RCC 7860 (cell line): Measurements from ENCODE around the gene PHF5A.
"Not testable (repeated sequence)": the region's sequence is repeated elsewhere in the genome, so short reads cannot be mapped to it uniquely, and the experiment has no call there.

Source experiments
- DNase-seq: peaks from one replicate; pipeline ENCODE4 v3.0.0-alpha.2; 2015; ENCODE audit warnings: low spot score
- FAIRE-seq: peaks from 2 replicates; lab custom pipeline; 2012; peaks lifted over from hg19 to GRCh38; lab: Jason Lieb, UNC

The PHF5A gene

DNA sequence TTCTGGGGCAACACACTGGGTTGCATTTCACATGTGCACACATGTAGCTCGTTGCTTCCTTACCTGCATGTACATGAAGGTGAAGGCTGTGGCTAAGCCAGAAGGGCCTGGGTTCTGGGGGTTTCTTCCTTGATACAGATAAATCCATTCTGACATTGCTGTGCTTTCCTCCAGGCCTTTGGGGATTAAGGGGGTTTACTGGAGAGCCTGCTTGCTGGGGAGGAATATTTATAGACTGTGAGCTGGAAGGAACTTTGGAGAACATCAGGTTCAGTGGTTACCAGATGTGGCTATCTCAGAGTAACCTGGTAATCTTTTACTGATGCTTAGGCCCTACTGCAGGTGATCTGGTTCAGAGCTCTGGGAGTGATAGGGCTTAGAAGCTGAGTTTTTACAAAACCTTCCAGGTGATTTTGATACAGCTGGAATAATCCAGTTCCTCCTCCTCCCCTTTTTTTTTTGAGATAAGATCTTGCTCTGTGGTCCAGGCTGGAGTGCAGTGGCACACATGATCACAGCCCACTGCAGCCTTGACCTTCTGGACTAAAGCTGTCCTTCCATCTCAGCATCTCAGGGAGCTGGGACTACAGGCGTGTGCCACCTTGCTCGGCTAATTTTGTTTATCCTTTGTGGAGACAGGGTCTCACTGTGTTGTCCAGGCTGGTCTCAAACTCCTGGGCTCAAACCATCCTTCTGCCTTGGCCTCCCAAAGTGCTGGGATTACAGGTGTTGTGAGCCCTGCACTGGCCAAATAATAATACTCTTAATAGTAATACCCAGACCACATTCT is 20.3 kb upstream of the PHF5A start:
- no peak for DNase-seq
- no peak for FAIRE-seq

- FAIRE-seq (no peak), DNase-seq (no peak)
Measured at GRCh38 chr22:41488076-41488475, 19.6 kb upstream of the PHF5A start.

DNA sequence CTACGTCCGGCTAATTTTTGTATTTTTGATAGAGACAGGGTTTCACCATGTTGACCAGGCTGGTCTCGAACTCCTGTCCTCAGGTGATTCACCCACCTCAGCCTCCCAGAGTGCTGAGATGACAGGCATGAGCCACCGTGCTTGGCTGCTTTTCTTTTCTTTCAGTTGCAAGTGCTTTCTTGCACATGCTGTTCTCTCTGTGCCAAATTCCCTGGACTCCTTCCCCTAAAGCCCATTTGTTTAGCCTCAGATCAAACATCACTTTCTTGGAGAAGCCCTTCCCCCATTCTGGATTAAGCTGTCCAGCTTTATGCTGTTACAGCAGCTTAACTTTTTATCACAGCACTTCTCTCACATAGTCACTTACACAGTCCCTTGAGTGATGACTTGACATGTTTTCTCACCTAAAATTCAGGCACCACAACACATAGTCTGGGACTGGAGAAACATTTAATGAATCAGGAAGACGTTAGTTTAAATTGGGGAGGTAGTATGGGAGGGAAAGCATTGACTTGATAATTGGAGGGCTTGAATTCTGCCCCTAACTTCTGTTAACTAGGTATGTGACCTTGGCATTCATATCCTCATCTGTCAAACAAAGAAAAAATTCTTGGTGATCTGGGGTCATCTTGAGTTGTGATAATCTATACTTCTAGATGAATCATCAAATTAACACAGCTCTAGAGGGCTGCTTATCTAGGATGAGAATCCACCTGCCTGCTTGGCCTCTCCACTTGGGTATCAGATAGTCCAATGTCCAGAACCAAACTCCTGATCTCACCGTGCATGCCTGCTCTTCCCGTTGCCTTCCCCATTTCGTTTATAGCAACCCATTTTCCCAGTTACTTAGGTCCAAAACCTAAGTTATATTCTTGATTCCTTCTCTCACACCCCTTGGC is 18.8 kb upstream of the PHF5A start:
- no peak for DNase-seq
- FAIRE-seq = no peak

- DNase-seq (no peak), FAIRE-seq (no peak)
Measured at GRCh38 chr22:41485033-41485432, 16.5 kb upstream of the PHF5A start.

GRCh38 chr22:41482319-41482935 is 13.9 kb upstream of the PHF5A start:
- FAIRE-seq (no peak), DNase-seq (peak; percentile 35)

DNA sequence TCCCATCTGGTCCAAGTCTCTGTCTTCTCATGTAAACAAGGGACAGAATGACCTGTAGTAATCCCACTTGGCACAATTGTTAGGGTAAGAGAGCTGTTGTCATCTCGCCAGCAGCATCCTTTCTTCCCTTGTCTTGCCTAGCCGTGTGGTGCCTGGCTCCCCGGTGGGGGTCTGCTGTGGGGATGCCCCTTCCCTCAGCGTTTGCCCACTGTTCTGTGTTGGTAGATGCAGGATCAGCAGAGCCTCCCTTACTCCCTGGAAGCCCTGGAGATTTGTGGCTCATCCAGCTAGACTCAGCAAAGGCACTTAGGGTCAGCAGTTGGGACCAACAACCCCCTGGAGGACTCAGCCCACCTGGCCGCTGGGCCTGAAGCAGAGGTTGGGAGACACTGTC is 13.4 kb upstream of the PHF5A start:
- DNase-seq (no peak), FAIRE-seq (no peak)

DNA sequence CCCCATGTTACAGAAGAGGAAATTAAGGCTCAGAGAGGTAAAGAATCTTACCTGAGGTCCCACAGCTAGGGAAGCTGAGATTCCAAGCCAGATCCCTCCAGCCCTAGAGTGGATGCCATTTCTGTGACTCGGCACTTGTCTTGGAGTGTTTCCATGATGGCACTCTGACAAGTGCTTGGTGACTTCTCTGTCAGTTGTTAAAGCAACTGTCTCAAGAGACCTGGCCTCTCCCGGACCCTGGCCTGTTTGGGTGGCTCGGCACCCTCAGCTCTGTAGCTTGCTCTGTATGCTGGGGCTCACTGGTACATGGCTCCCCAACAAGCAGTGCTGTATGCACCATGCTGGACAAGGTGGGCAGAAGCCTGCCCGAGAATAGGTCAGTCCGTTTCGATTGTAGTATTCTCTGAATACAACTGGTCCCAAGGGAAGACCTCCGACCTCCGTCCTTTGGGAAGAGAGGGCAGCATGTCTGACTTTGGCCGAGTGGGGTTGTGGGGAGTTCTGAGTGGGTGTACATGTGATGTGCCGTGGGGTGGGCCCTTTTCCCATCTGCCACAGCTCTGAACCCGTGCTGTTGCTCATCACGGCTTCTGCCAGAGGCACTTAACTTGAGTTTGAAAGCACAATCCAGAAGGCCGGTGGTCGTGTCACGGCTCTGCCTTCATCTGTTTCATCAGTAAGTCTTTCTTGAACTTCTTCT is 12.8 kb upstream of the PHF5A start:
- peak; percentile 16 for DNase-seq
- FAIRE-seq = no peak

GRCh38 chr22:41480397-41480735 is 11.9 kb upstream of the PHF5A start:
- no peak for FAIRE-seq
- no peak for DNase-seq

DNA sequence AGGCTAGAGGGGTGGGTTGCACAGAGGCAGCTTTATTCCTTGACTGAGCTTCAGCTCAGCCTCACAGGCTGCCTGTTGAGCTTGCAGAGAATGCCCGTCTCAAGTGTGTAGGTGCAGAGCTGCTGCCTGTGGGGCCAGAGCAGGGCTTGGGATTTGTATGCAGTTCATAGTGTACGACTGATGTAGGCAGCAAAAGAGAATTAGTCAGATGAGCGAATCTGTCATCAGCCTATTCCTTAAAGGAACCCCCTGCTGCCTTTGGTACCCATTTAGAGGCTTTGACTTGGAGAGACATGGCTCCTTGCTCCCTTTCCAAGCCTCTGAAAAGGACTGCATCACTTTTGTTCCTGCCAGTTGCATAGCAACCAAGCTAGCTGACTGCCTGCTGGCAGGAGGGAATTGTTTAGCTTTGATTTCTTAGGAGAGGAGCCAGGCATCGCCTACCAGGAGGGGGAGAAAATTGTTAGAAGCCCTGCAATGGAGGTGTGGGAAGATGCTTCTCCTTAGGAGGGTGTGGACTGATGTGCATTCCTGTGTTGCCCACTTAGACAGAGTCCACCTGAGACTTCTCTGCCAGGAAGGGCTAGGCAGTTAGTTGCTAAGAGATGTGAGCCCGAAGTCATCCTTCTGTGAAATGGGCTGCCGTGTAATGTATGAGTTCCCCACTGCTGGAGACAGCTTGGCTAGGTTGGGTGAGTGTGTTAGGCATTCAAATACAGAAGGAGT is 11.3 kb upstream of the PHF5A start:
- FAIRE-seq (no peak), DNase-seq (peak; percentile 6)

GRCh38 chr22:41478891-41479521 is 10.5 kb upstream of the PHF5A start:
- no peak for FAIRE-seq
- DNase-seq = no peak

GRCh38 chr22:41478473-41478872 is 10.0 kb upstream of the PHF5A start:
- no peak for DNase-seq
- FAIRE-seq = no peak

DNA sequence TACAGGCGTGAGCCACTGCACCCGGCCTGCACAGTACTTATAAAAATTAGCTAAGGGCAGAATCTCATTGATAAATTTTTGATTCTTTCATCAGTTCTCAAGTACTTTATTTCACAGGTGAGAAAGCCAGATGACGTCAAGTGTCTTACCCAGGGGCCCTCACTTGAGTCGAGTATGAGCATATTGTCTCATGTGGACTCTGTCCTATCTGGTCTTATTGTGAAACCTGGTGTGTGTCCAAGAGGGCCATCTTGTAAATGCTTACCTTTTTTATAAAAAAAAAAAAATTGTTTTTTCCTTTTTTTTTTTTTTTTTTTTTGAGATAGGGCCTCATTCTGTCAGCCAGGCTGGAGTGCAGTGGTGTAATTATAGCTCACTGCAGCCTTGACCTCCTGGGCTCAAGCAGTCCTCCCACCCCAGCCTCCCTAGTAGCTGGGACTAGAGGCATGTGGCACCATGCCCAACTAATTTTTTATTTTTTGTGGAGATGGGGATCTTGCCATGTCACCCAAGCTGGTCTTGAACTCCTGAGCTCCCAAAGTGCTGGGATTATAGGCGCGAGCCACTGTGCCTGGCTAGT is 6.5 kb upstream of the PHF5A start:
- FAIRE-seq = no peak
- no peak for DNase-seq

GRCh38 chr22:41471568-41471967 is 3.1 kb upstream of the PHF5A start:
- FAIRE-seq = no peak
- no peak for DNase-seq

DNA sequence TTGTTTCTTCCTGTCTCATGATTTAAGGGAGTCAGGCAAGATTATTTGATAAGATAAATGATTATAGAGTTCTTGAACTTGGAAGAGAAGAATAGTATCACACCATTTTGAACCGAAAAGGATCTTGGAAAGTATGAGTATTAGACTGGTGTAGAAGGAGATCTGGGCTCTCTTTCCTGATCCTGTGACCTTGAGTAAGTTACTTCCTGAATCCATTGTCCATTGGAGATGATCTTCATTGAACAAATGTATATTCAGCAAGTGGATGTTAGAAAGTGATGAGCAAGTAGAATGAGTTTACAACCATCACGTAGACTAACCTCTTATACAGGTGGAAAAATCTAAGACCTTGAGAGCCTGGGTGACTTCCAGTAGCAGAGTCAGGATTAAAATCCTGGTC is 2.4 kb upstream of the PHF5A start:
- FAIRE-seq (no peak), DNase-seq (no peak)

DNA sequence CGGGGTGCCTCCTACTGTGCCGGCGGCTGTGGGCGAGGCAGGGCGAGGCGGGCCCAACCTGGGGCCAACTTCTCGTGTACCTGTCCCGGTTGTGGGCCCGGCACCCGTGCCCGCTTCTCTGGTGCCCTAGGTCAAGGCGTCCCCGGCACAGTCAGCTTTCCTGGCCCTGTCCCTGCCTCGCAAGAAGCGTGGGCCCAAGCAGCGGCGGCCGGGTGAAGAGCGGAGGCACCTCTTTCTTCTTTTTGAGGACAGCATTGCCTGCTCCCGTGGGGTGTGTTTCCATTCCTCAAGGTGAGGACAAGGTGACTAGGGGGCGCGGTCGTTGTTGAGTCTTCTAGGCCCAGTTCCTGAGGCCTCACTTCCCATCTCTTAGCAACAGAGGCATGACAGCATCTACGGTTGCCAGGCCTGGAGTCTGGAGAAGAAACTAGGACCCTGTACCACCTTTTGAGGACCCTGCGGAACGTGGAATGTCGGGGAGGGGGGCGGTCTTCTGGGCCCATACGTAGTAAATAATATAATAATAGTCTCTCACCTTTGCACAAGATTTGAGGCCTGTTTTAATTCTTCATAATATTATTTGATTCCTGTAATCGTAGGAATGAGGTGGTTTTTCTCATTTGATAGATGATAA is 843 bp upstream of the PHF5A start:
- no peak for DNase-seq
- no peak for FAIRE-seq

- FAIRE-seq (no peak), DNase-seq (no peak)
Measured at GRCh38 chr22:41461901-41462300, 6.6 kb downstream of the PHF5A start.

GRCh38 chr22:41460071-41460470 is 8.4 kb downstream of the PHF5A start:
- not testable (repeated sequence) for DNase-seq

GRCh38 chr22:41459431-41459830 is 9.1 kb downstream of the PHF5A start:
- FAIRE-seq = no peak
- DNase-seq = no peak

More at GRCh38 chr22:41460071-41460470, 8.4 kb downstream of the PHF5A start:
- not testable (repeated sequence) for FAIRE-seq

DNA sequence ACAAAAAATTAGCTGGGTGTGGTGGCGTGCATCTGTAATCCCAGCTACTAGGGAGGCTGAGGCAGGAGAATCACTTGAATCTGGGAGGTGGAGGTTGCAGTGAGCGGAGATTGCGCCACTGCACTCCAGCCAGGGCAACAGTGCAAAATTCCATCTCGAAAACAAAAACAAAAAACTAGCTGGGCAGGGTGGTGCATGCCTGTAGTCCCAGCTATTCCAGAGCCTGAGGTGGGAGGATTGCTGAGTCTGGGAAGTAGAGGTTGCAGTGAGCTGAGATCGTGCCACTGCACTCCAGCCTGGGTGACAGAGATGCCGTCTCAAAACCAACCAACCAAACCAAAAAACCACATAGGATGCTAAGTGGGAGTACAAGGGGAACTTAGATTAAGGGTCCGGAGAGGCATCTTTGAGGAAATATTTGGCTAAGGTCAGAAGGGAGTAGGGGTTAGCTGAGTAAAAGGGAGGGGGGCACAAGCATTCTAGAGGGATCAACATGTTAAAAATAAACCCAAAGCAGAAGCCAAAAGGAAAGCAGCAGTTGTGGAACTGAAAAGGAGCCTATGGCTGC is 10.2 kb downstream of the PHF5A start:
- DNase-seq (no peak), FAIRE-seq (no peak)
